Measurements from ENCODE around the gene GABRB3.

GRCh38 chr15:26804063-26804804 is 31.4 kb upstream of the GABRB3 start:
- TF ChIP-seq POLR2A (IDR thresholded peaks at IDR 0.05) = no peak
- TF ChIP-seq CTCF (IDR thresholded peaks at IDR 0.05) = no peak

All from Peyer's patch (tissue), 4 donors.